GM21723 (cell line): ENCODE measurements around the gene SDF2L1.
"Not testable (repeated sequence)": the region's sequence is repeated elsewhere in the genome, so short reads cannot be mapped to it uniquely, and the experiment has no call there.

Source experiments
- ATAC-seq: cut with Tn5 transposase; IDR thresholded peaks from one replicate; pipeline ENCODE4 v1.9.1; 2021; ENCODE audit warnings: mild to moderate bottlenecking, moderate library complexity; ENCODE audit not compliant: unreplicated experiment

The SDF2L1 gene, protein sequence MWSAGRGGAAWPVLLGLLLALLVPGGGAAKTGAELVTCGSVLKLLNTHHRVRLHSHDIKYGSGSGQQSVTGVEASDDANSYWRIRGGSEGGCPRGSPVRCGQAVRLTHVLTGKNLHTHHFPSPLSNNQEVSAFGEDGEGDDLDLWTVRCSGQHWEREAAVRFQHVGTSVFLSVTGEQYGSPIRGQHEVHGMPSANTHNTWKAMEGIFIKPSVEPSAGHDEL

DNA sequence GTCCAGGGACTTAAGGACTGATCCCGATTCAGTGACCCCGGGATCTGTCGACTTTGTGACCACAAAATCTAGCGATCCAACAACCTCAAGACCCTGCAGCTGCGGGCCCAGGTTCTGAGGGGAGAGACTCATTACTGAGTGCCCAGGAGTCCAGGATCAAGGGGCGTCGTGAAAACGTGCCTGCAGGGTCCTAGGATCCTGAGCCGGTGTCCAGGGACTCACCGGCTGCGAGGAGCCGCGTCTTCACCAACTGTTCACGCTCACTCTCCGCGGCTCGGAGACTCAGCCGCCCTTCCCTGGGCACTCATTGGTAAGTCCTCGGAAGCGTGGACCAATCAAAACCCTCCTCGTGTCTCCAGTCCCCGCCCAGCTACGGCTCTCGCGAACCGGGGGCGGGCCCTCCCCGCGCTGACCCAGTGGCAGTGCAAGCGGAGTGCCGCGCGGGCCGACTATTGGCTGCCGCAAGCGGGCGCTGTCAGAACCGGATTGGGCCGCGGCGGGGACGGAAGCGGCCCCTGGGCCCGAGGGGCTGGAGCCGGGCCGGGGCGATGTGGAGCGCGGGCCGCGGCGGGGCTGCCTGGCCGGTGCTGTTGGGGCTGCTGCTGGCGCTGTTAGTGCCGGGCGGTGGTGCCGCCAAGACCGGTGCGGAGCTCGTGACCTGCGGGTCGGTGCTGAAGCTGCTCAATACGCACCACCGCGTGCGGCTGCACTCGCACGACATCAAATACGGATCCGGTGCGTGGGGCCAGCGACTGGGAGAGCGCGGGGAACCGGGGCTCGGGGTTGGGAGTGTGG is at the start of gene SDF2L1:
Gene SDF2L1 (plus strand): TSS at position 514 of the 795 bp plus-strand sequence. CDS start 35 bp downstream, at position 549.
- peak; percentile 95 for ATAC-seq

DNA sequence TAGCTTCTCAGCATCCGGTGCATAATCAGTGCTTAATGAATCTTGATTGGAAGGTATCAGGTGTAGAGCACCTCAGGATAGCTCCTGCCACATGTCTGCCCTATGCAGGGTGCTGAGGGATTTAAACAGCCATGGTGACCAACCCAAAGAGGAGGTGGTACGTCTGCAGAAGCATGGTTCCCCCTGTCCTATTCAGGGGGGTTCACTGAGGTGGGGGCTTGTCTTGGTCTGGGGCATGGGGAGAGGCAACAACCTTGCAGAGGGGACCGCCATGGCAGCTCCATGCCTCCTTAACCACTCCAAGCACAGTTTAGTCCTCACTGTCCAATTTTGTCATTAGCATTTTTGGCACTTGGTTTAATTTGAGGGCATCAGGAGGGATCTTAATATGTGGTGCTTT is 49.7 kb upstream of the SDF2L1 start:
- ATAC-seq: no peak

DNA sequence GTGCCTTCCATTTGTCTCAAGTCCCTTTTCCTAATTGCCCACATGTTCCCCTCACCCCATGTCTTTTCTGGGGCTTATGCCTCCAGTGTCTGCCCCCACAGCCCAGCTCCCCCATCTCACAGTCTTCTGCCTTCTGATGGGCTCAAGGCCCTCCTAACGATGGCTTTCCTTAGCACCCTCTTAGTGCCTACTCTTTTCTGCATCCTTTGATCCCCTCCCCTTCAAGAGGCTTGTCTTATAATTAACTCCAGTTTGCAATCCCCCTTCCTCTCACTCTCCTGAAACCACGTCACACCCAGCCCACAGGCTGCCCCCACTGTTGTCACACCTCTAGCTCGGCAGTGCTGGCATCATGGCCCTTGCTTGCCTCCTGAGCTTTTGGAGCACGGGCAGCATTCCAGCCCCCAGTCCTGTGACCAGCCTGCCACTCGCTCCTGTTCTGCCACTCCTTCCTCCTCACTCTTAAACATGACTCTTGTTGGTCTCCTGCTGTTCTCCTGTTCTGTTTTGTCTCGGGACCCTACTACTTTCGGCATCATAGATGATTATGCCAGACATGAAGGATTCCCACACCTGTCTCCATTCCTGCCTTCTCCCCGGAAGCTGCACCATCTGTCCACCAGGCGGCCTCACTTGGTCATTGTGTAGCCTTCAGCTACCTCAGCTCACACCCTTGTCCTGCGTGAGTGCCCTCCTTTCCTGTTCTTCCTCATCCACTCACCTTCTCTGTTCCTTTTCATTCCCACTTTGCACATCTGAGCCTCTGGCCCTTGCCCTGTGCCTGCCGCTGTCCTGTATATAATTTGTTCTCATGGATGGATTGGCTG is 48.5 kb upstream of the SDF2L1 start:
- ATAC-seq: no peak

DNA sequence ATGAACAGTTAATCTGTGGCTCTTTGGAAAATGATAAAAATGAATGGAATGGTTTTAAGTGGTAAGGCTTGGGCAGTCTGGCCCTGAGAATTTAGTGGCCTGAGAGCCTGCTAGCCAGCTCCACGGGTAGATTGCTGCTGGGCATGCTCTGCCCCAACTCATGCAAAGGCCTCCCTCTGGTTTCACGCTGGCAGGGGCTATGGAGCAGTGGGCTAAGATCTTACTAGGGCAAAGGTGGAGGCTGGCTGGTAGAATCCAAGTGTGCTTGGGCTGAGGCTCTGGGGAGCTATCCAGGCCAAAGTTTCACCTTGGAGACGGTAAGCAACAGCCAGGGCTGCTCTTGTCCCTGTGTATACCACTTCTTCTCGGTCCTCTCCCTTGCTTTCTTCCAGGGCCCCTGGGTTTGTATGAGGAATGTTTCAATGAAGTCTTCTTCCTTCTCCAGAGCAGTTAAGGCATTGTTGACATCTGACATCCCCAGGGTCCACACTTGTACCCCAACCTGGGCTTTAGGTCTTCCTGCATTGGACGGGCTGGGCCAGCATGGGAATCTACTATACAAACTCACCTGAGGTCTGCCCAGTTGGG is 47.1 kb upstream of the SDF2L1 start:
- ATAC-seq: no peak

DNA sequence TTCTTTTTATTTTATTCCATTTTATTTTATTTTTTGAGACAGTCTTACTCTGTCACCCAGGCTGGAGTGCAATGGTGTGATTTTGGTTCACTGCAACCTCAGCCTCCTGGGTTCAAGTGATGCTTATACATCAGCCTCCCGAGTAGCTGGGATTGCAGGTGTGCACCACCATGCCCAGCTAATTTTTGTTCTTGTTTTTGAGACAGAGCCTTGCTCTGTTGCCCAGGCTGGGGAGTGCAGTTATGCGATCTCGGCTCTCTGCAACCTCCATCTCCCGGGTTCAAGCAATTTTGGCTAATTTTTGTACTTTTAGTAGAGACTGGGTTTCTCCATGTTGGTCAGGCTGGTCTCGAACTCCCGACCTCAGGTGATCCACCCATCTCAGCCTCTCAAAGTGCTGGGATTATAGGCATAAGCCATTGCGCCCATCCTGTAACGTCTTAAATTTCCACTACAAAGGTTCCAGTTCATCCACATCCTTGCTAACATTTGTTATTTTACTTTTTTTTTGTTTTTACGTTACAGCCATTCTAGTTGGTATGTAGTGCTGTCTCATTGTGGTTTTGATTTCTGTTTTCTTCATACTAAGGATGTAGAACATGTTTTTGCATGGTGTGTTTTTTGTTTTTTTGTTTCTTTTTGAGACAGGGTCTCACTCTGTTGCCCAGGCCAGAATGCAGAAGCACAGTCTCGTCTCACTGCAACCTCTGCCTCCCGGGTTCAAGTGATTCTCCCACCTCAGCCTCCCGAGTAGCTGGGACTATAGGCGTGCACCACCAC is 45.6 kb upstream of the SDF2L1 start:
- ATAC-seq: not testable (repeated sequence)

DNA sequence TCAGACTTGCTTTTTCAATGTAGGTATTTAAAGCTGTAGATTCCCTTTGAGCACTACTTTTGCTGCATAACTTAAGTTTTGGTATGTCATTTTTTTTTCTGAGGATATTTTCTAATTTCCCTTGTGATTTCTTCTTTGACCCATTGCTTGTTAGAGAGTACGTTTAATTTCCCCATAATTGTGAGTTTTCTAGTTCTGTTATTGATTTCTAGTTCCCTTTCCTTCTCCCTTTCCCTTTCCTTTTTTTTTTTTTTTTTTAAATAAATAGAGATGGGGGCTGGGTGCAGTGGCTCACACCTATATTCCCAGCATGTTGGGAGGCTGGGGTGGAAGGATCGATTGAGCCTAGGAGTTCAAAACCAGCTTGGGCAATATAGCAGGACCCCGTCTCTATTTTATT is 43.8 kb upstream of the SDF2L1 start:
- no peak for ATAC-seq

DNA sequence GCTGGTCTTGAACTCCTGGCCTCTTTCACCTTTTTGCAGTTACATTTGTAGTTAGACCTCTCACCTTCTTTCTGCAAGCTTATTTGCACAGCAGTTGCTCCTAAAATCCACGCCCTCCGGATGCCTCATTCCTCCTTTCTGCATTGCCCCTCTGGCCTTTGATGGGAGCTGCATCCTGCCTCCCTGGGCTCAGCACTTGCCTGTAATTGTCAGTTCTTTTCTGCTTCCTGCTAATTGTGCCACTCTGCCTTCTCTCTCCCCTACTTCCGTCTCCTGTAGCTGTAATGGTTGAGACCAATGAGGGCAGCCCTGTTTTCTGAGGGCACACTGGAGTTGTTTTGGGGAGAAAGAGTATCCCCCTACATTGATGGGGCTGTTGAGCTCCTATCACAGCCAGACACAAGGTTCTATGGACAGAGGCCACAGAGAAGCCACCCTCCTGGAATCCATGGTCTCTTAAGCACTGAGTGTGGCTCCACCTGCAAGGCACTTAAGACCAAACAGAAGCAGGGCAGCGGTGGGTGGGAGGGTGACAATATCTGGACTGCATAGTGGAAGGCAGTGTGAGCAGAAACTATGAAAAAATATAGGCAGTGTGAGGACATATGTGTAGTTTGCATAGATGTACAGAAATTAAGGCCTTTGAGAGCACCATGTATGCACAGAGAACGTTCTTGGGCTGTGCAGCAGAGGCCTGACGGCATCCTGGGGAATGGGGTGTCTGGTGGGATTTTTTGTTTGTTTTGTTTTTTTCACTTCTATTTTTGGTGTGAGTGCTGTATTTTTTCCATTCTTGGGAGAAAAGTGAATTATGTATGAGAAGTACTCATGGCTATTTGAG is 42.8 kb upstream of the SDF2L1 start:
- no peak for ATAC-seq

DNA sequence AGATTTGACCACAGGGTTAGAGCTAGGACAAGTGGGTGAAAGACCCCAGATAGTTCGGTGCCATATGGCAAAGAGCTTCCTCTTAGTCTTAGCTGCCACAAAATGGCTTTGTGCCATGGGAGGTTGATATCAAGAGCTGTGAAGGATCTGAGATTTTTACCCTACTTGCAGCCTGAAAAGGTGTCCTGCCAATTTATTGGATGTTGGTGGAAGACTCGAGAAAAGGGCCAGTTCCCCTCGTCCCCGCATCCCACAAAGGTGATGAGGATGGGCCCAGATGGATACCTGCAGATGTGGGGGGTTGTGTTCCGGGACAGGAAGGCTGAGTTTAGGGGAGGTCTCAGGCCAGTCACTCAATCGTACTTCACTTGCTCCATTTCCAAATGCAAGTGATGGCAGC is 39.5 kb upstream of the SDF2L1 start:
- ATAC-seq: no peak

DNA sequence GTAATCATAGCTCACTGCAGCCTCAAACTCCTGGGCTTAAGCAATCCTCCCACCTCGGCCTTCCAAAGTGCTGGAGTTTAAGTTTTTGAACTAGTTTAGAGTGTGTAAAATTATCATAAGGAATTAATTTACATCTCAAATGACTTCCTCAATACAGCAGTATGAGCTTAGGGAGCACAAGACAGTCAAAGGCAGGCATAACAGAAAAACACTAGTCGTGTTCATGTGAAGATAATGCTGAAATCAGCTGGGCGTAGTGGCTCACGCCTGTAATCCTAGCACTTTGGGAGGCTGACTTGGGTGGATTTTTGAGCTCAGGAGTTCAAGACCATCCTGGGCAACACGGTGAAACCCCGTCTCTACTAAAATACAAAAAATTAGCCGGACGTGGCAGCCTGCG is 38.1 kb upstream of the SDF2L1 start:
- ATAC-seq: no peak

DNA sequence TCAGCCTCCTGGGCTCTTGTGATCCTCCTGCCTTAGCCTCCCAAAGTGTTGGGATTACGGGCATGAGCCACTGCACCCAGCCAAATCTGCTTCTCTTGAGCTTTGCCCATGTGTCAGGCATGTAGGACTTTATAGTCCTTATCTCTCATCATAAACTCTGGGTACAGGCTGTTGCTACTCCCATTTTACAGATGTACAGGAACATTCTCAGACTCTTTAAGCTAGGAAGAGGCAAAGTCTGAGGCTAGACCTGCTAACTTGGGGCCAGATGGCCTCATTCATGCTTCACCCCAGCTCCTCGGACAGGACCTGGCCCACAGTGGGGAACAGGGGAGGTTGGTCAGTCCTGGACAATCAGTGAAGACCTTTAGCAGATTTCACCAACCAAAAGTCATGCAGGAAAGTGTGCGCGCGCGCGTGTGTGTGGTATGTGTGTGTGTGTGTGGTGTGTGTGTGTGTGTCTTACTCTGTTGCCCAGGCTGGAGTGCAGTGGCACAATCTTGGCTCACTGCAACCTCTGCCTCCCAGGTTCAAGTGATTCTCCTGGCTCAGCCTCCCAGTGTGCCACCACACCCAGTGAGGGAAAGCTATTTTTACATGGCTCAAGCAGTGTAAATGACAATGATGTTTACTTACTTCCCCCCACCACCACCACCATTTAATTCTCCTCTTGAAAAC is 36.1 kb upstream of the SDF2L1 start:
- ATAC-seq: no peak

DNA sequence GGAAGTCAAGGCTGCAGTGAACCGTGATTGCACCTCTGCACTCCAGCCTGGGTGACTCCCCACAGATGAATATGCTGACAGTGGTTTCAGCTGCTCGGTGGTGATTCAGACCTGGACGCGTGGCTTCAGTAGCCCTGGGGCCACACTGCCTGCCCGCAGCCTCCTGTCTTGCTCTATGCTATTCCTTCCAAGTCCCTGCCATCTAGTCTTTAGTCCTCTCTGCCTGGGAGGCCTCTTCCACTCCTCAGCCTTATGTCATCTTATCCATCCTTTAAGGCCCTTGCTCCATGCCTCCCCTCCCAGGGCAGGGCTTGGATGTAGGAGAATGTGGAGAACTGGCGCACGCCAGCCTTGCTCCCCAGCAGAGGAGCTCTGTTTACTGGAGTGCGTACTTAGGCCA is 35.3 kb upstream of the SDF2L1 start:
- no peak for ATAC-seq

DNA sequence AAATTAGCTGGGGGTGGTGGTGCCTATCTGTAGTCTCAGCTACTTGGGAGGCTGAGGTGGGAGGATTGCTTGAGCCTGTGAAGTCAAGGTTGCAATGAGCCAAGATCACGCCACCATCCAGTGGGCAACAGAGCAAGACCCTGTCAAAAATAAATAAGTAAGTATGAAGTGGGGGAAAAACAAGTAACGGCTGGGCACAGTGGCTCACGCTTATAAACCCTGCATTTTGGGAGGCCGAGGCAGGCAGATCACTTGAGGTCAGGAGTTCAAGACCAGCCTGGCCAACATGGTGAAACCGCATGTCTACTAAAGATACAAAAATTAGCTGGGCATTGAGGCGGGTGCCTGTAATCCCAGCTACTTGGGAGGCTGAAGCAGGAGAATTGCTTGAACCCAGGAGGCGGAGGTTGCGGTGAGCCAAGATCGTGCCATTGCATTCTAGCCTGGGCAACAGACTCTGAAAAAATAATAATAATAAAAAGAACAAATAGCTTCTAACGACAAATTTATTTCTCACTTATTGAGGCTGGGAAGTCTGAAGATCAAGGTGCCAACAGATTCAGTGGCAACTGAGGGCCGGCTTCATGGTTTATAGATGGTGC is 32.4 kb upstream of the SDF2L1 start:
- not testable (repeated sequence) for ATAC-seq

DNA sequence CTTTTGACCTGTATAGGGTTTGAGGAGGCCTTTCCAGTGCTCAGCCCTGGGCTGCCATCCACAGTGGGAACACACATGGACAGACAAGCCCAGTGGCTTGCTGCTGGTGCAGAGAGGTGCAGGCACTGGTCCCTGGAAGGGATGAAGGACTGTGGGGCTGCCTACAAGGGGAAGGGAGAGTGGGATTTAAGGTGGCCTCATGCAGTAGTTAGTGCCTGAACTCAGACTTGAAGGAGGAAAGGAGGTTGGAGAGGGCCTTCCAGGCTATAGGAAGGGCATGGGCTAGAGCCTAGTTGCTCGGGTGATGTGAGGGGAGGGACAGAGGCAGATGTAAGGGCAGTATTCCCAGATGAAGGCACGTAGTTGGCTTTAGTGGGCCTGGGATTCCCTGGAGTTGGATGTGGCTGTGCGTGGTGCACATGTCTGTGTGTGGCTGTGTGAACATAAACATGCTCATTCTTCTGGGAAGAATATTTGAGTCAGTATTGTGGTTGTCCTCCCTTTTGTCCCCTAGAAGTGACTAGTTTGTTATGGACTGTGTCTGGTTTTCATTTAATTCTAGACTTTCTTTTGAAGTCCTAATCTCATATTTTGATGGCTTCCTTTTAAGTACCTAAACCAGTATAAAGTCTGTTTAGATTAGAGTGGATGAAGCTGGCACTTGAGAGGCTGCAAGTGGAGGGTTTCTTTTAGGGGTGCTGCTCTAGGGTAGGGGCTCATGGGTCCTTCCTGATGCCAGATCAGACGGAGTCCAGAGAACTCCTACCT is 30.7 kb upstream of the SDF2L1 start:
- no peak for ATAC-seq

DNA sequence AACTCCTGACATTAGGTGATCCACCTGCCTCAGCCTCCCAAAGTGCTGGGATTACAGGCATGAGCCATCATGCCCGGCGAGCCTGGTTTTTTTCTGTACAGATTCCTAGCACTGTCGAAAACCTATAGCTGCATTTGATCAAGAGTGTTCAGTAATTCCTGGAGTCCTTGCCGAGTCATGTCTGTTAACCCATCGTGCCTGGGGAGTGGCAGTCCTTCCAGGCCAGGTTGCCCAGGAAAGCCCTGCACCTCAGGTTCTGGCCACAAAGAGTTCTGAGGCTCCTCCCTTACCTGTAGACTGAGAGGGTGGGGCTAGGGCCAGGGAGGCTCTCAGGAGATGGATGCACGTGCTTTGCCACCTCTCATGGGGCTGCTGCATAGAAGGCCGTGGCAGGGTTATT is 29.2 kb upstream of the SDF2L1 start:
- no peak for ATAC-seq

DNA sequence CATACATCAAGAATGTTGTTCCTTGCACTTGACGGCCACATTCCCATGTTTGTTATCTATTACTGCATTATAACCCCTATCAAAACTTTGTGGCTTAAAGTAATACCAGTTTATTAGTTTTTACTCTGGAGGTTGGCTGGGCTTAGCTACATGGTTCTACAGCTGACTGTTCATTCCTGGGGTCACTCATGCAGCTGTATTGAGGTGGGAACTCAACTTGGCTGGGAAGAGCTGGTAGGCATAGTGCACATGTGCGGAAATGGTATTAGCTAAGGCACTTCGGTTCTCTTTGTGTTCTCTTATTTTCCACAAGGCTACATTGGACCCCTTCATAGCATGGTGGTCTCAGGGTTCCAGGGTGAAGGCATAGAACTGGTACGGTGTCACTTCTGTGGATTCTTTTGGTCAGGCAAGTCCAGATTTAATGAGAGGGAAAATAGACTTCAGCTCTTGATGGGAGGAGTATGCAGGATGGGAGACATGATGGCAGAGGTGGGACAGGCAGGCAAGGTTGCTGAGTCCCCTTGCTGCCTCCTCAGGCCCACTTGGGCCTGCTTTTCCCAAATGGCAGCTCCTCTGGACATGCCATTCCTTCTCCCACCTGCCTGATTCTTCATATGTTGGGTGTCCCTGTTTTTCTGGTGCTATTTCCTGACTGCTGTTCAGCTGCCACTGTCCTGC is 28.4 kb upstream of the SDF2L1 start:
- no peak for ATAC-seq

DNA sequence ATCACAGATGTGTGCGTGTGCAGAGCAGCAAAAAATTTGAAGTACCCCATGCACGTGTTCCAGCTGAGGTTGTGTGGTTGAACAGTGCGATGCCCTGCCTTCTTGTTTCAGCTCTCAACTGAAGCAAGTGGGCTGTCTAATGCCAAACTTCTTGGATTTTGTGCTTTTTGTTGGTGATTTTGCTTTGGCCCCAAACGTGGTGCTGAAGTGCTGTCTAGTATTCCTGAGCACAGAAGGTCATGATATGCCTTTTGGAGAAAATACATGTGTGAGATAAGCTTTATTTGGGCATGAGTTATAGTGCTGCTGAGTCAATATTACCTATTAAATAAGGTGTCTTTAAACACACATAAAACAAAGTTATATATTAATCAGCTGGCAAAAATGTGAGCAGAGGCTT is 26.4 kb upstream of the SDF2L1 start:
- no peak for ATAC-seq

DNA sequence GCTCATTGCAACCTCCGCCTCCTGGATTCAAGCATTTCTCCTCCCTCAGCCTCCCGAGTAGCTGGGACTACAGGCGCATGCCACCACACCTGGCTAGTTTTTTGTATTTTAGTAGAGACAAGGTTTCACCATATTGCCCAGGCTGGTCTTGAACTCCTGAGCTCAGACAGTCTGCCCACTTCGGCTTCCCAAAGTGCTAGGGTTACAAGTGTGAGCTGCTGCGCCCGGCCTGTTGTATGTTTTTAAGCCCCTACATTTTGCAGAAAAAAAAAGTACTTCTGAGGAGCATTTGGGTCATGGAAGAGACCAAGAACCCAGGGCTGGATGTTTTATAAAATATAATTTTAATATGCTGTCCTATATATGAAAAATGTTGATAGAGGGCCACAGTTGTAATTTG is 24.8 kb upstream of the SDF2L1 start:
- not testable (repeated sequence) for ATAC-seq
